Endodermal cell (in vitro differentiated cells): Measurements from ENCODE around the gene TJAP1. TPM values are rescaled to one million over a fixed set of nuclear protein-coding genes. Genes with fewer than 3 reads are reported as not detected.
A peak's percentile ranks its signal among the peaks of the same experiment; 100 is the strongest.

ENCODE experiments used
- DNase-seq: peaks from one replicate; pipeline ENCODE4 v3.0.0-alpha.2; 2017
- H3K27ac ChIP-seq: 2 replicates; pipeline ENCODE4 v1.5.1; 2013; ENCODE audit warnings: mild to moderate bottlenecking, low read depth, low read length, moderate library complexity
- H3K27me3 ChIP-seq: 2 replicates; pipeline ENCODE4 v1.6.1; 2013; ENCODE audit warnings: mild to moderate bottlenecking, low read length, moderate library complexity; ENCODE audit not compliant: insufficient read depth, control insufficient read depth, poor library complexity, severe bottlenecking
- H3K36me3 ChIP-seq: 2 replicates; pipeline ENCODE4 v1.7.0; 2013; ENCODE audit warnings: mild to moderate bottlenecking, low read length, moderate library complexity; ENCODE audit not compliant: control insufficient read depth, insufficient read depth
- H3K4me1 ChIP-seq: one replicate; pipeline ENCODE4 v1.7.0; 2013; ENCODE audit warnings: low read length; ENCODE audit not compliant: control insufficient read depth, insufficient read depth
- H3K4me3 ChIP-seq: 2 replicates; pipeline ENCODE4 v1.5.1; 2013; ENCODE audit warnings: mild to moderate bottlenecking, low read length, moderate library complexity
- H3K9ac ChIP-seq: 2 replicates; pipeline ENCODE4 v1.6.1; 2013; ENCODE audit warnings: mild to moderate bottlenecking, low read length, moderate library complexity; ENCODE audit not compliant: poor library complexity, severe bottlenecking; ENCODE audit errors: extremely low read depth
- H3K9me3 ChIP-seq: 2 replicates; pipeline ENCODE4 v1.6.1; 2013; ENCODE audit warnings: mild to moderate bottlenecking, low read length, moderate library complexity; ENCODE audit not compliant: control insufficient read depth
- H3K27ac Mint-ChIP-seq: 2 replicates; pipeline ENCODE4 v1.8.0; 2020; ENCODE audit warnings: mixed read lengths
- H3K27me3 Mint-ChIP-seq: 2 replicates; pipeline ENCODE4 v1.8.0; 2021; ENCODE audit warnings: mild to moderate bottlenecking, mixed read lengths; ENCODE audit not compliant: insufficient read depth
- H3K36me3 Mint-ChIP-seq: 2 replicates; pipeline ENCODE4 v1.8.0; 2020; ENCODE audit warnings: low read depth, mixed read lengths
- H3K4me1 Mint-ChIP-seq: 2 replicates; pipeline ENCODE4 v1.8.0; 2020; ENCODE audit warnings: mixed read lengths
- H3K4me3 Mint-ChIP-seq: 2 replicates; pipeline ENCODE4 v1.8.0; 2020; ENCODE audit warnings: mild to moderate bottlenecking, moderate library complexity, mixed read lengths
- H3K9me3 Mint-ChIP-seq: 2 replicates; pipeline ENCODE4 v1.8.0; 2020; ENCODE audit warnings: mild to moderate bottlenecking, mixed read lengths
- CTCF ChIP-seq: fragments of 200-600 bp; sonication (generic); conservative IDR thresholded peaks from 2 replicates; pipeline ENCODE4 v1.5.0; 2021; ENCODE audit warnings: antibody characterized with exemption, mild to moderate bottlenecking
- WGBS, 2 experiments: methylation state at CpG; one replicate each; pipeline versions ENCODE4 v1.1.5 to v1.1.7; 2013; ENCODE audit warnings: missing lambda C conversion rate in 2 of 2, mixed read lengths in 1 of 2; ENCODE audit not compliant: insufficient coverage in 1 of 2, insufficient read length in 1 of 2; 5-methylcytosine and 5-hydroxymethylcytosine counted together
- total RNA-seq, 2 donors: library from RNA; stranded (reverse); fragmentation: NEBNext Ultra II Directional in 1 of 2; extraction: Animal tissue kit (Norgen Biotek cat#: 25700) in 1 of 2; gene quantifications; 2 replicates in 1 of 2; 3 replicates in 1 of 2; pipeline ENCODE4 v1.2.1, GENCODE V29; 2021

The TJAP1 gene
- total RNA-seq, 2 donors from 2014 or later: 44.3 to 50.2 TPM

- H3K36me3 Mint-ChIP-seq: peaks cover 9% of the 10 kb centered on the region
- Histone ChIP-seq H3K27me3 (no peaks in the 10 kb centered on the region), H3K36me3 (peaks cover 5% of the 10 kb centered on the region), H3K27ac (no peak overlapping the region), H3K4me3 (no peak overlapping the region), H3K9ac (no peak overlapping the region), H3K9me3 (no peaks in the 10 kb centered on the region), H3K4me1 (peaks cover 5% of the 10 kb centered on the region)
- no peak overlapping the region for H3K4me3 Mint-ChIP-seq
- H3K4me1 Mint-ChIP-seq: peaks cover 22% of the 10 kb centered on the region
- peaks cover 3% of the 10 kb centered on the region for H3K27me3 Mint-ChIP-seq
- TF ChIP-seq CTCF: no peak
- peak; percentile 25 for DNase-seq
- H3K9me3 Mint-ChIP-seq: no peaks in the 10 kb centered on the region
- WGBS, 2 experiments: 86 to 90% methylated on average over 6 of the region's 6 CpGs
- no peak overlapping the region for H3K27ac Mint-ChIP-seq
Observed at GRCh38 chr6:43475516-43475915, 1.9 kb upstream of the TJAP1 start.

- H3K4me1 ChIP-seq: peaks cover 5% of the 10 kb centered on the region
- no peak for TF ChIP-seq CTCF
- Mint-ChIP-seq H3K27me3 (no peaks in the 10 kb centered on the region), H3K4me1 (peaks cover 24% of the 10 kb centered on the region), H3K4me3 (peak overlapping the region; percentile 83), H3K9me3 (no peaks in the 10 kb centered on the region), H3K36me3 (peaks cover 9% of the 10 kb centered on the region), H3K27ac (peak overlapping the region; percentile 91)
- H3K9me3 ChIP-seq: no peaks in the 10 kb centered on the region
- H3K27me3 ChIP-seq: no peaks in the 10 kb centered on the region
- H3K4me3 ChIP-seq: peak overlapping the region; percentile 88
- DNase-seq: peak; percentile 17
- 77 to 86% methylated on average over 2 of the region's 2 CpGs for WGBS, 2 experiments
- H3K36me3 ChIP-seq: peaks cover 11% of the 10 kb centered on the region
- H3K9ac ChIP-seq: no peak overlapping the region
- no peak overlapping the region for H3K27ac ChIP-seq
Observed at GRCh38 chr6:43476746-43477145, 624 bp upstream of the TJAP1 start.

DNA sequence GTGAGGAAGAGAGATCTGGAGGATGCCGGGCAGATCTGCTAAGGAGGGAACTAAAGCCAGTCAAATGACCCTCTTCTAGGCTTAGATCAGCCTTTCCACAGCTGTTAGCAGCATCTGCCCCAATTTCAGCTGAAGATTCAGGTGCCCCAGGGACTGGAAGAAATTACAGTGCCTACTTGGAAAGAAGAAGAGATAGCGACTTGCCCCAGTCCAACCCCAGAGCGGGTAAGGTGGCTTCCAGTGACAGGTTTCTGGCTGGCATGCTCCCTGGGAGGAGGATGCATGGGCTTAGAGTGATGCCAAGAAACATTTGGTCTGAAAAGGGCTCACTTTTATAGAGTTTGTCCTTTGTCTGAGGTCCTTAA is 620 bp downstream of the TJAP1 start:
- H3K36me3 ChIP-seq: peaks cover 17% of the 10 kb centered on the region
- no peak for TF ChIP-seq CTCF
- DNase-seq: no peak
- no peak overlapping the region for H3K27ac ChIP-seq
- Mint-ChIP-seq H3K27me3 (no peaks in the 10 kb centered on the region), H3K27ac (peak overlapping the region; percentile 91), H3K4me1 (peaks cover 31% of the 10 kb centered on the region), H3K4me3 (peak overlapping the region; percentile 83), H3K36me3 (peaks cover 9% of the 10 kb centered on the region), H3K9me3 (no peaks in the 10 kb centered on the region)
- WGBS, 2 experiments: 54 to 60% methylated on average over 3 of the region's 3 CpGs
- H3K27me3 ChIP-seq: no peaks in the 10 kb centered on the region
- no peaks in the 10 kb centered on the region for H3K9me3 ChIP-seq
- H3K4me1 ChIP-seq: peaks cover 5% of the 10 kb centered on the region
- H3K4me3 ChIP-seq: peak overlapping the region; percentile 88
- peak overlapping the region; percentile 87 for H3K9ac ChIP-seq
